ENCODE data around the gene PIEZO2. TPM values are rescaled to one million over a fixed set of nuclear protein-coding genes. Genes with fewer than 3 reads are reported as not detected.

PIEZO2 gene
- total RNA-seq, 2 experiments from 2014 or later, result not detected

- Histone ChIP-seq H3K36me3 (ENCODE audit: insufficient read depth, low read length) (no peaks in the 10 kb centered on the region), H3K27me3 (ENCODE audit: control insufficient read depth in 1 of 2, insufficient read depth in 2 of 2, low read length in 2 of 2) (no peaks in the 10 kb centered on the region), H3K4me3 (ENCODE audit: low read length) (no peak overlapping the region), H3K4me1 (ENCODE audit: insufficient read depth, low read length) (no peaks in the 10 kb centered on the region), H3K27ac (ENCODE audit: low read depth in 1 of 2, low read length in 2 of 2) (no peak overlapping the region), H3K9me3 (ENCODE audit: control insufficient read depth in 1 of 2, insufficient read depth in 1 of 2, low read length in 2 of 2) (no peaks in the 10 kb centered on the region)
- H3K9me3 Mint-ChIP-seq, result no peaks in the 10 kb centered on the region
- ATAC-seq (ENCODE audit: poor library complexity) (no peak), DNase-seq (no peak)
- ChIA-PET POLR2A (no interaction called here), CTCF (no interaction called here)
- H3K4me3 Mint-ChIP-seq, result no peak overlapping the region
- no peak for TF ChIP-seq CTCF (IDR thresholded peaks at IDR 0.05)
- no peaks in the 10 kb centered on the region for H3K27me3 Mint-ChIP-seq
- no peaks in the 10 kb centered on the region for H3K4me1 Mint-ChIP-seq (ENCODE audit: low read depth)
- intact Hi-C loops (cut with DNase I, micrococcal nuclease), result no loop called here
- H3K27ac Mint-ChIP-seq, result no peak overlapping the region
- H3K36me3 Mint-ChIP-seq (ENCODE audit: low read depth), result no peaks in the 10 kb centered on the region
Observed at GRCh38 chr18:11066038-11066437, 83.3 kb downstream of the PIEZO2 start.

- POLR2A ChIA-PET, result no interaction called here
- intact Hi-C loops (cut with DNase I, micrococcal nuclease), result no loop called here
- no peaks in the 10 kb centered on the region for H3K36me3 Mint-ChIP-seq (ENCODE audit: low read depth)
Observed at GRCh38 chr18:11064727-11065460, 84.5 kb downstream of the PIEZO2 start.

GRCh38 chr18:11064106-11064505 lies 85.3 kb downstream of the PIEZO2 start:
- H3K27me3 Mint-ChIP-seq, result no peaks in the 10 kb centered on the region
- H3K9me3 ChIP-seq (ENCODE audit: control insufficient read depth in 1 of 2, insufficient read depth in 1 of 2, low read length in 2 of 2), result no peaks in the 10 kb centered on the region
- H3K4me3 ChIP-seq (ENCODE audit: low read length), result no peak overlapping the region
- H3K27ac ChIP-seq (ENCODE audit: low read depth in 1 of 2, low read length in 2 of 2), result no peak overlapping the region
- POLR2A ChIA-PET, result no interaction called here
- DNase-seq (no peak), ATAC-seq (ENCODE audit: poor library complexity) (no peak)
- H3K36me3 Mint-ChIP-seq (ENCODE audit: low read depth), result no peaks in the 10 kb centered on the region
- no peak overlapping the region for H3K4me3 Mint-ChIP-seq
- no peaks in the 10 kb centered on the region for H3K4me1 ChIP-seq (ENCODE audit: insufficient read depth, low read length)
- CTCF ChIA-PET, result no interaction called here
- intact Hi-C loops (cut with DNase I, micrococcal nuclease), result no loop called here
- no peaks in the 10 kb centered on the region for H3K9me3 Mint-ChIP-seq
- H3K27ac Mint-ChIP-seq, result no peak overlapping the region
- no peak for TF ChIP-seq CTCF (IDR thresholded peaks at IDR 0.05)
- no peaks in the 10 kb centered on the region for H3K4me1 Mint-ChIP-seq (ENCODE audit: low read depth)
- H3K36me3 ChIP-seq (ENCODE audit: insufficient read depth, low read length), result no peaks in the 10 kb centered on the region
- H3K27me3 ChIP-seq (ENCODE audit: control insufficient read depth in 1 of 2, insufficient read depth in 2 of 2, low read length in 2 of 2), result no peaks in the 10 kb centered on the region

More at GRCh38 chr18:11064727-11065460, 84.5 kb downstream of the PIEZO2 start:
- Mint-ChIP-seq H3K27me3 (no peaks in the 10 kb centered on the region), H3K9me3 (no peaks in the 10 kb centered on the region), H3K27ac (no peak overlapping the region), H3K4me1 (ENCODE audit: low read depth) (no peaks in the 10 kb centered on the region), H3K4me3 (no peak overlapping the region)
- DNase-seq (no peak), ATAC-seq (ENCODE audit: poor library complexity) (no peak)
- Histone ChIP-seq H3K27me3 (ENCODE audit: control insufficient read depth in 1 of 2, insufficient read depth in 2 of 2, low read length in 2 of 2) (no peaks in the 10 kb centered on the region), H3K27ac (ENCODE audit: low read depth in 1 of 2, low read length in 2 of 2) (no peak overlapping the region), H3K9me3 (ENCODE audit: control insufficient read depth in 1 of 2, insufficient read depth in 1 of 2, low read length in 2 of 2) (no peaks in the 10 kb centered on the region), H3K4me3 (ENCODE audit: low read length) (no peak overlapping the region), H3K4me1 (ENCODE audit: insufficient read depth, low read length) (no peaks in the 10 kb centered on the region), H3K36me3 (ENCODE audit: insufficient read depth, low read length) (no peaks in the 10 kb centered on the region)
- no peak for TF ChIP-seq CTCF (IDR thresholded peaks at IDR 0.05)
- CTCF ChIA-PET, result no interaction called here

All from CD4-positive, alpha-beta T cell (primary cell).